Neutrophil (primary cell): ENCODE measurements around the gene C9orf153.
A peak's percentile ranks its signal among the peaks of the same experiment; 100 is the strongest.

Experiments
- H3K27ac ChIP-seq: fragments of 200-600 bp; sonication (generic); 2 replicates; pipeline ENCODE4 v1.5.1; 2016; ENCODE audit warnings: mild to moderate bottlenecking, moderate library complexity
- H3K27me3 ChIP-seq: fragments of 200-600 bp; sonication (generic); 2 replicates; pipeline ENCODE4 v1.6.0; 2016; ENCODE audit warnings: mild to moderate bottlenecking
- H3K36me3 ChIP-seq: fragments of 200-600 bp; sonication (generic); 2 replicates; pipeline ENCODE4 v1.5.1; 2017
- H3K4me1 ChIP-seq, 2 experiments: fragments of 200-600 bp in 1 of 2; sonication (generic) in 1 of 2; 1 replicate in 1 of 2; 2 replicates in 1 of 2; pipeline versions ENCODE4 v1.5.1 to v1.6.1; 2013 to 2016; ENCODE audit warnings: low read depth in 1 of 2, low read length in 1 of 2, mild to moderate bottlenecking in 1 of 2, moderate library complexity in 1 of 2; ENCODE audit not compliant: control insufficient read depth in 1 of 2, insufficient read depth in 1 of 2
- H3K4me3 ChIP-seq, 2 experiments: fragments of 200-600 bp in 1 of 2; sonication (generic) in 1 of 2; 1 replicate in 1 of 2; 2 replicates in 1 of 2; pipeline ENCODE4 v1.5.1; 2013 to 2016; ENCODE audit warnings: low read depth in 1 of 2, low read length in 1 of 2, mild to moderate bottlenecking in 1 of 2, moderate library complexity in 1 of 2
- H3K9me3 ChIP-seq: fragments of 200-600 bp; sonication (generic); 2 replicates; pipeline ENCODE4 v1.5.1; 2016
- TF ChIP-seq, protein P1 (sequence below): fragments of 200-600 bp; sonication (generic); IDR thresholded peaks from 2 replicates; pipeline ENCODE4 v1.5.1; 2016; ENCODE audit warnings: antibody characterized with exemption

Gene C9orf153

DNA sequence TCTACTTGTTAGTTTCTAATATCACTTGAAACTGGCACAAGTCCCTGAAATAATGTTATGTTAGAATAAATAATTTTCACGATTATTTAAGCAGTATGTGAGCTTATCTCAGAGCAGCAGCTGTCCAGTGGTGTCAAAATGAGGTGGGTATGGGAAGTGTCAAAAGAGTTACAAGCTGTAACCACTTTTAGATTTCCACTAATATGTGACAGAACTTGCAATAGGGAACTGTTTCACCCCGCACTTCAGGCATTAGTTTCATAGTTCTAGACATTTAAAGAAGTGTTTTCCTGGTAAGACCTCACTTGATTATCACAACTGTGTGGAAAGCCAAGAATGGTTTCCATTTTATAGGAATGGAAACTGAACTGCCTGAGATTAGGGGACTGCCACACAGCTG, 25.8 kb upstream of the C9orf153 start:
- no peaks in the 10 kb centered on the region for H3K9me3 ChIP-seq
- no peak overlapping the region for H3K4me3 ChIP-seq
- H3K36me3 ChIP-seq = peaks cover 48% of the 10 kb centered on the region
- peaks cover 40 to 48% of the 10 kb centered on the region in 2 experiments for H3K4me1 ChIP-seq
- H3K27ac ChIP-seq = peak overlapping the region; percentile 93
- TF ChIP-seq, protein P1, sequence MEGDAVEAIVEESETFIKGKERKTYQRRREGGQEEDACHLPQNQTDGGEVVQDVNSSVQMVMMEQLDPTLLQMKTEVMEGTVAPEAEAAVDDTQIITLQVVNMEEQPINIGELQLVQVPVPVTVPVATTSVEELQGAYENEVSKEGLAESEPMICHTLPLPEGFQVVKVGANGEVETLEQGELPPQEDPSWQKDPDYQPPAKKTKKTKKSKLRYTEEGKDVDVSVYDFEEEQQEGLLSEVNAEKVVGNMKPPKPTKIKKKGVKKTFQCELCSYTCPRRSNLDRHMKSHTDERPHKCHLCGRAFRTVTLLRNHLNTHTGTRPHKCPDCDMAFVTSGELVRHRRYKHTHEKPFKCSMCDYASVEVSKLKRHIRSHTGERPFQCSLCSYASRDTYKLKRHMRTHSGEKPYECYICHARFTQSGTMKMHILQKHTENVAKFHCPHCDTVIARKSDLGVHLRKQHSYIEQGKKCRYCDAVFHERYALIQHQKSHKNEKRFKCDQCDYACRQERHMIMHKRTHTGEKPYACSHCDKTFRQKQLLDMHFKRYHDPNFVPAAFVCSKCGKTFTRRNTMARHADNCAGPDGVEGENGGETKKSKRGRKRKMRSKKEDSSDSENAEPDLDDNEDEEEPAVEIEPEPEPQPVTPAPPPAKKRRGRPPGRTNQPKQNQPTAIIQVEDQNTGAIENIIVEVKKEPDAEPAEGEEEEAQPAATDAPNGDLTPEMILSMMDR = no peak
- no peaks in the 10 kb centered on the region for H3K27me3 ChIP-seq

DNA sequence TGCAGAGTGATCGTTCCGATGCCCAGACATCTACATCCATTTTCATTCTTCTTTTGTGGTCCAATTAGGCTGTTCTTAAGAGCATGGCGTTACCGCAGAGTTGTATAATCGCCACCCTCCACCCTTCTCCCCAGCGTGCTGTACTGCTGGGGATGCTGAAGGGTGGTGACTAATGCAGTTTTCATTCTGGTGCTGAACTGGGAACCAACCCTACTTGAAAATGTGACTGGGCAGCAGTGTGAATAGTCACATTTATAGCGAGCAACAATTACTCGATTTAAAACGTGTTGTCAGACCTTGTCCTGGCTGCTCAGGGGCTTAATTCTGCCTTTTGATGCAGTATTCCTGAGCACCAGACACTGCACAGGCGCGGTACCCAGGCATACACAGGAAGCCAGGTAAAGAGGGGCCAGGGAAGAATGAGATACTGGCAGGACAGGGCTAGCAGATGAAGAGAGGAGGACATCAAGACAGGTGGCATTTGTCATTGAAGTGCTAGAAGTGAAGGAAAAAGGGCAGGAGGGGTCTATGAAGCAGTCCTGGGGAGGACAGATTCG, 23.6 kb upstream of the C9orf153 start:
- peaks cover 30% of the 10 kb centered on the region for H3K36me3 ChIP-seq
- TF ChIP-seq, protein P1 = no peak
- peak overlapping the region; percentile 71 to 91 for H3K4me3 ChIP-seq
- H3K9me3 ChIP-seq = no peaks in the 10 kb centered on the region
- peaks cover 40 to 48% of the 10 kb centered on the region in 2 experiments for H3K4me1 ChIP-seq
- peak overlapping the region; percentile 93 for H3K27ac ChIP-seq
- no peaks in the 10 kb centered on the region for H3K27me3 ChIP-seq

DNA sequence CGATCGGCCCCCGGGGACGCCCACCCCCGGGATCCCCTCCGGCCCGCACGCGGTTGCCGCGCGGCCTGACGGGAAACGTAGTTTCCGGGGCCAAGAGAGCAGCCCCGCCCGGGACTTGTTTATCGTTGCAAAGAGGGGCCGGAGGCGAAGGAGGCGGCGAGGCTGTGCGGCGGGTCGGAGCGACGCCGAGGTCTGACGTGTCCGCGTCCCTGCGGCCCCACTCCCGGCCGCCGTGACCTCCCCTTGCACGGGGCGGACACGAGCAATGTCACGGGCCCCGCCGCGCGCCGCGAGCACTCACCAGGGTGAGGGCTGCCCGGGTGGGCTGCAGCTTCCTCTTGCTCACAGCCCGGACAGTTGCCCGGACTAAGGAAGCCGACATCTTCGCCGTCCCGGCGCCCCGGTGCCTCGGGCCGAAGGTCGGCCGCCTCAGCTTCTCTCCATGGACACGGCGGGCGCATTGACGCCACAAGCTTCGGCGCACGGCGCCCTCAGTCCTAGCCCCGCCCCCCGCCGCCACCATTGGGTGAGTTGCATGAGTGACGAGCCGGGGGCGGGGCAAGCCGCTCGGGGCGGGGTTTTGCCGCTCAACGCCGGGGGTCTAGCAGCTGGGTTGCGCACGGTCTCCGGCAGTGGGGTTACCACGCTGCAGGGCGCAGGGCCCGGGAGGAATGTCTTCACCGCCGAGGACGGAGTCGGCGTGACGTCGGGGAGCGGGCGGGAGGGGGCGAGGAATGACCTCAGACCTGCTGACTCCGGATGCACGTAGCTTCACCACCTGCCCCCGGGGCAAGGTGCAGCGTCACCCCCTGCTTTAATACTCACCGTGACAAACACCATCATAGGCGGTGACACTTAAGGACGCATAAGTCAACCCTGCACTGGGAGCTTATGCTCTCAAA, 22.9 kb upstream of the C9orf153 start, which contains the start of gene ISCA1:
Gene ISCA1, minus strand, starts transcription at position 462 of the 902 bp plus-strand sequence. Its CDS starts 80 bp downstream, at position 382.
- Histone ChIP-seq H3K4me3 (peak within 1 kb of the TSS; percentile 71 to 91), H3K27me3 (no peaks in the 10 kb centered on the region), H3K36me3 (peaks cover 23% of the 10 kb centered on the region), H3K4me1 (peaks cover 42 to 51% of the 10 kb centered on the region in 2 experiments), H3K27ac (peak within 1 kb of the TSS; percentile 93), H3K9me3 (no peaks in the 10 kb centered on the region)
- TF ChIP-seq, protein P1 = peak; percentile 29

DNA sequence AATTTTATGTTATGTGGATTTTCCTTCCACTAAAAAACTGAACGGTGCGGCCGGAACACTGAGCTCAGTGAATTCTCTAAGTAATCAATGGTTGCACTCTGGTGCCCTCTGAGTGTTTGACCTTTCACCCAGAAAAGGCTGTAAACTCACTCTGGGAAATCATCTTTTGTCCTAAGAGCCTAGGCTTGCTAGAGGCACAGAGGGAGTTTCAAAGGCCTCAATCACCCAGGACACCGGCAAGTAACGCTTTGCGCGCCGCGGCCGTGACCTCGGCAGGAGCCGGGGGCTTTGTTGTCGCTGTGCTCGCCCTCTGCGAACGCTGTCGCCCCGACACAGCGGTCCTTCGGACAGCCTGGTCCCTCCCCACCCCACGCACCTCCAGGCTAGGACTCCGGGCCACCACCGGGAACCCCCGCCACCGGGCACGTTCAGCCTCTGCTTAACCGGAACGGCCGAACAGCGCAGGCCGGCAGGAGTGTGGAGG, 22.2 kb upstream of the C9orf153 start:
- Histone ChIP-seq H3K27me3 (no peaks in the 10 kb centered on the region), H3K27ac (peak overlapping the region; percentile 93), H3K4me1 (peaks cover 47 to 55% of the 10 kb centered on the region in 2 experiments), H3K9me3 (no peaks in the 10 kb centered on the region), H3K36me3 (peaks cover 16% of the 10 kb centered on the region), H3K4me3 (peak overlapping the region; percentile 71 to 91)
- TF ChIP-seq, protein P1 = no peak

DNA sequence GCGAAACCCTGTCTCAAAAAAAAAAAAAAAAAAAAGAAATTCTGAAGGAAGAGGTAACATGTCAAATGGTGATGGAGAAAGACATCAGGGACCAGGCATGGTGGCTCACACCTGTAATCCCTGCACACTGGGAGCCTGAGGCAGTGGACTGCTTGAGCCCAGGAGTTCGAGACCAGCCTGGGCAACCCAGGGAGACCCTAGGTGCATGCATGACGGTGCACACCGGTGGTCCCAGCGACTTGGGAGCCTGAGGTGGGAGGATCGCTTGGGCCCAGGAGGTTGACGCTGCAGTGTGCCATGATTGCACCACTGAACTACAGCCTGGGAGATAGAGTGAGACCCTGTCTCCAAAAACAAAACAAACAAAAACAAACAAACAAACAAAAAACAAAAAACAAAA, 21.1 kb upstream of the C9orf153 start:
- TF ChIP-seq, protein P1 = no peak
- Histone ChIP-seq H3K27ac (no peak overlapping the region), H3K36me3 (peaks cover 5% of the 10 kb centered on the region), H3K27me3 (no peaks in the 10 kb centered on the region), H3K4me1 (peaks cover 43 to 46% of the 10 kb centered on the region in 2 experiments), H3K9me3 (no peaks in the 10 kb centered on the region), H3K4me3 (no peak overlapping the region)
